CD4-positive, alpha-beta T cell treated with Interleukin-4 for 1 hour (primary cell): ENCODE data around the gene PTPRN.

Experiments used
- DNase-seq, 2 donors: peaks; one replicate each; pipeline ENCODE4 v3.0.0-alpha.2; 2020 to 2022

The PTPRN gene

GRCh38 chr2:219286436-219287115 is 22.6 kb downstream of the PTPRN start:
- DNase-seq = no peak

- no peak for DNase-seq
Measured at GRCh38 chr2:219285894-219286425, 23.2 kb downstream of the PTPRN start.

- no peak for DNase-seq
Measured at GRCh38 chr2:219285373-219285735, 23.8 kb downstream of the PTPRN start.

GRCh38 chr2:219284501-219285372 is 24.5 kb downstream of the PTPRN start:
- DNase-seq = no peak

GRCh38 chr2:219282943-219283581 is 26.1 kb downstream of the PTPRN start:
- no peak for DNase-seq

- DNase-seq = no peak
Measured at GRCh38 chr2:219282375-219282774, 26.8 kb downstream of the PTPRN start.

GRCh38 chr2:219281588-219281987 is 27.6 kb downstream of the PTPRN start:
- DNase-seq = no peak

GRCh38 chr2:219280651-219281050 is 28.6 kb downstream of the PTPRN start:
- no peak for DNase-seq

GRCh38 chr2:219279916-219280516 is 29.2 kb downstream of the PTPRN start:
- DNase-seq = no peak

GRCh38 chr2:219279151-219279915 is 29.9 kb downstream of the PTPRN start, which contains the start of gene DNAJB2:
DNAJB2 (plus strand) TSS chr2:219279366; CDS start chr2:219279834, 468 bp downstream.
- DNase-seq = peak; percentile 99

GRCh38 chr2:219278655-219279150 is 30.5 kb downstream of the PTPRN start:
- no peak for DNase-seq

- peak; percentile 80 to 81 for DNase-seq
Measured at GRCh38 chr2:219277703-219278654, 31.2 kb downstream of the PTPRN start.

GRCh38 chr2:219274361-219274921 is 34.8 kb downstream of the PTPRN start:
- no peak for DNase-seq

- DNase-seq = no peak
Measured at GRCh38 chr2:219273937-219274336, 35.3 kb downstream of the PTPRN start.

GRCh38 chr2:219272995-219273394 is 36.2 kb downstream of the PTPRN start:
- no peak for DNase-seq

- no peak for DNase-seq
Measured at GRCh38 chr2:219272356-219272755, 36.8 kb downstream of the PTPRN start.

GRCh38 chr2:219271021-219271420 is 38.2 kb downstream of the PTPRN start:
- DNase-seq = no peak

- DNase-seq = no peak
Measured at GRCh38 chr2:219270055-219270372, 39.2 kb downstream of the PTPRN start.

GRCh38 chr2:219269362-219270054 is 39.7 kb downstream of the PTPRN start:
- no peak for DNase-seq

- DNase-seq = no peak
Measured at GRCh38 chr2:219268294-219268693, 40.9 kb downstream of the PTPRN start.
